Islet of Langerhans (tissue), 1 donor: Measurements from ENCODE around the gene TLE7.

ENCODE experiments used
- FAIRE-seq: peaks from one replicate; lab custom pipeline; 2011; peaks lifted over from hg19 to GRCh38; lab: Jason Lieb, UNC

TLE7 gene

DNA sequence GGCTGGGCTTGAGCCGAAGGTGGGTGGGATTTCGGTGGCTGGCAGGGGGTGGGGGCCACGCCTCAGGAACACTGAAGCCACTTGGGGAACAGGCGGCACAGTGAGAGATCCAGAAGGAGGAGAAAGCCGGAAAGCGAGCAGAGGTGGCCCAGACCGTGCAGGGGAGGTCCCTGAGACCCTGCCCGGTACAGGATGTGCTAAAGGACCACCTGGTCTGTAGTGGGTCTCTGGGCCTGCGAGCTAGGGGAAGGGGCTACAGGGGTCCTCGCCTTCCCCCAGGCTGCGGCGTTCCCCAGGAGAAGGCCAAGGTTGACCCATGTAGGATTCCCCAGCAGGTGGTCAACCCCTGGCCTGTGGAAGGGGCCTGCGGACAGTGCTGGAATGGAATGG is at the start of gene TLE7:
Gene TLE7 (minus strand): TSS at position 4 of the 390 bp plus-strand sequence. CDS start 8,730 bp downstream, outside the sequence.
- no peak for FAIRE-seq

DNA sequence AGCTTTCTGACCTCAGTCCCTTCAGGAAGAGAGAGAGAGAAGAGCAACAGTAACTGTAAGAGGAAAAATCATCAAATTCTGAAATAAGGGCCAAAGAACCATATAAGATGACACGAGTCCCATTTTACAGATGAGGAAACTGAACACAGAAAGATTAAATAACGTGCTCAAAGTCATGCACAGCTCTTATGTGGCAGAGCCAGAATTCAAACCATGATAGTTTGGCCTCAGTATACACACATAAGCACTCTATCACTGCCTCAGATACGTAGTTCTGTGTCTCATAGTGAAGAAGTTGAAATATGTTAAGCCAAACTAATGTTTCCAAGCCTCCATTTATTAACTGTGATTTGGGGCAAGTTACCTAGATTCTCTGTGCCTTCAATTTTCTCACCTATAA is 49.2 kb upstream of the TLE7 start:
- no peak for FAIRE-seq

DNA sequence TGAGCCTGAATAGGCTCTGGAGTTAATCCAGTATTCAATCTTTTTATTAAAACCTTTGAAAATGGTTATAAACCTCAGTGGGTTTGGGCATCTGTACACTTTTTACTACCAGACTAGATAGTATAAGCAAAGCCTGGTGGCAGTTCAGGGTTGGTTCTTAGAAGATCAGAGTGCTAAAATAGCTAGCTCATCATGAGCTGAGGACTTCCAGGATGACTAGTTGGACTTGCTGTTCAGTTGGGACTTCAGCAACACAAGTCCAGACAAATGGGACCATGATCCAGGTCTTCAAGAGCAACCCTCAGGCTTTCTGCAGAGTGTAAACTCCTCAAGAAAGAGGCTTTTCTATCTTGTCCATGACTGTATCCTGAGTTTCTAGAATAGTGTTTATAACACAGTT is 48.5 kb upstream of the TLE7 start:
- FAIRE-seq: no peak

DNA sequence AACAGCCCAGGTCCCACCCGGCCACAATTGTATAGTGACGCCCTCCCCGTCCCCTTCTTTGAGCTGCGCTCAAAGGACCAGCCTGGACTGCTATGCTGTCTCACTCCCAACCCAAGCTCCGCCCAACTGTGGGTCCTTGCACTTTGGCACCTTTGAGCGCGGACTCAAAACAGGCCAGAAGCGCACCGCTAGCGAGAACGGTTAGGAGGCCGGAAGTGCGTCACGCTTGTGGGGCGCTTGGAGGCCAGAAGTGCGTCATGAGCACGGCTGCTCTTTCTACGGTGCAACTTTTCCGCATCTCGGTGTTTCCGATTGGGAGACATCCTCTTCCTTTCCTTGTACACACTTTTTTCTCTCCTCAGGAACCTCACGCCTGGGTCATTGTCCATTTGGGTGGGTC is 47.3 kb upstream of the TLE7 start, which contains the start of gene ZNF19:
Gene ZNF19 (minus strand): TSS at position 203 of the 400 bp plus-strand sequence. CDS start 7,210 bp downstream, outside the sequence.
- FAIRE-seq: no peak

DNA sequence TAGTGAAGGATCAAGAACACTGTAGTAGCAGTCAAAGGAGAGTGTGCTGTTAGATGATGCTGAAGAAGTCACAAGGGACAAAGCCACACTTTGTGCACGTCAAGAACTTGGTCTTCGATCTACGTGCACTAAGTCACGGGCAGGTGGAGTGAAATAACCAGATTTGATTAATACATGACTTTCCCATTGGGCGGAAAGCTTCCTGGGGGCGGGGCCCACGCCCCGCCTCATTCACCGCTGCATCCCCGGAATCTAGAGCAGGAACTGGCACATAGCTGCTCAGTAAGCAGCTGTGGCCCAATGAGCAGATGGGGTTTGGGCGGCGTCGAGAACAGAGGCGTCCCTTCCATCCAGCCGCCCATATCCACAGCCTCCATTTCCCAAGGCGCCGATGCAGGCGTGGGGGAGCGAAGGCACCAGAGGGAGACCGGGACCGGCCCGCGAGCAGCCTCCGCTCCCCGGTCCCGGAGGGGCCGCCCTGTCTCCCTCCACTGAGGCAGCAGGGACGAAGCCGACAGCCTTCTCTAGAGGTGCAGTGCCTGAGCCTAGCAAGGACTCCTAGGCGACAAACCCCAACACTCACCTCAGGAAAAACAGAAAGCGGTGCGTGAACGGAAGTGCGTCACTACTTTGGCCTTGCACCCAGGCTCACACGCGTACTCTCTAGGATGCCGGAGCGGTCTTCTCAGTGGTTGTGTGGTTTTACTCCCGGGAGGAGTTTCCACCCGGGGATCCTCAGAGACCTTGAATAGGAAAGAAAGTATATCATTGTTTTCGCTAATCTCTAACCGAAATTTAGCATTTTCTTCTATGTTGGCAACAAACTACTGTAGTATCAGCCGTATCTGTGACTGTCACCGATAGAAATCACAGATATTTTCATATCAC is 42.4 kb upstream of the TLE7 start:
- FAIRE-seq: peak; percentile 95

DNA sequence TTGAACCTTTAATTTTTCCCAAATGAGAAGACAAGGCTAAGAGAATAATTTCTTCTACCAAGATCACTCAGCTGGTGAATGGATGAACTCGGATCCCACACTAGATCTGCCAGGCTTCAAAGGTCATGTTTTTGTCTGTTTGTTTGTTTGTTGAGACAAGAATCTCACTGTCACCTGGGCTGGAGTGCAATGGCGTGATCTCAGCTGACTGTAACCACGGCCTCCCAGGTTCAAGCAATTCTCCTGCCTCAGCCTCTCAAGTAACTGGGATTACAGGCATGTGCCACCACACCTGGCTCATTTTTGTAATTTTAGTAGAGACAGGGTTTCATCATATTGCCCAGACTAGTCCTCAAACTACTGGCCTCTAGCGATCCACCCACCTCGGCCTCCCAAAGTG is 40.7 kb upstream of the TLE7 start:
- FAIRE-seq: no peak

DNA sequence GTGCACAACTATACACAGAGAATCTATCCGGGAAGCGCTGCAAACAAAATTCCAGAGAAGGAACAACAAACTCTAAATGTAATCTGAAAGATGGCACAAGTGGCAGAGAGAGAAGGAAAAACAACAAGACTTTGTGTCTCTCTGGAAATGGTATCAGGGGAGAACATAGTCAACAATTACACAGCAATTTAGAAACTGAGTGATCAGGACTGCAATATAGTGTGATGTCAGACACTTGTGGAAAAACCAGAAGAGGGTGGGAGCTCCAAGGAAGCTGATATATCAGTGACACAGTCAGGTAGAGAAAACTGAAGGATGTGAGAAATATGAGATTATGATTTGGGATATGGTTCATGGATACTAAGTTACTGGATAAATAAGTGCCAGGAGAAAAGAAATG is 39.1 kb upstream of the TLE7 start:
- no peak for FAIRE-seq

DNA sequence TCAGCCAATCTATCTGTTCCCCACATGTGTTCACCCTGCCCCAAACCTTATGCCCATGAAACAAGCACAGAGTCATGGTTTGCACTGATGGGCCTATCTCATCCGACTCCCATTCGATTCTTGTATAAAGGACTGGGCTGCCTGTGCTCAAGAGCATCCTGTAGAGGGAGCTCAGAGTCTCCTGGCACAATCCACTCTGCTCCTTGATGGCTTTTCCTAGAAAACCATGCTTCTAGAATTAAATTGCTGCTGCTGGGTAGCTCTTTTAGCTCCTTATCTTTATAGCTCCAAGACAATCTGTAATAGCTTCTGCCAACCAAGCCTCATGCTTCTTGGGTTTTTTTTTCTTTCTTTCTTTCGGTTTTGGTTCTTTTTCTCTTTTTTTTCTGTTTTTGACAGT is 37.6 kb upstream of the TLE7 start:
- FAIRE-seq: no peak

DNA sequence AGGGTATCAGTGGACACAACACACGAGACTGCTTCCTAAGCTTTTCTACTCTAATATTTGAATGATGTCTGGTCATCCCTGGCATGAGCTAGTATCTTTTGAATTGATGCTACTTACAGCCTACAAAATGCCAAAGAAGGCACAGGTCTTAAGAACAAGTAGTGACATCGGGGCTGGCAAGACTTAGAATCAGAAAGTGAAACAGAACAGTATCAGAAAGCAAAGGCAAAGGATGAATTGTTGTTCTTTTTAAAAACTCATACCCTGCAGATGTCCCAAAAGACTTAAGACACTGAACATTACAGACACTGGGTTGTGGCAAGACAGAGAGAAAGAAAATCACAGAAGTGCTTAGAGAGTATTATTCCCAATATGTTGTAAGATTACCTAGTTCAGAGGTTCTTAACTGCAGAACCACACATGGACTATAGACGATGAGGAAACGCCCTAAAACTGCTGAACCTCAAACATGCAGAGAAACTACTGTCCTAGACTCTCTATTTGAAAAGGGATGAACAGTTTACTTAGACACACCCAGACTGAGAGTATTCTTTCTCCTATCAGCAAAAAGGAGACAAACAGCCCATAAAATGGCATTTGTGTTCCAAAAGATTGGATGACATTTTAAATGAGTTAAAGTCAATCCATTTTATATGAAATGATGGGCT is 34.7 kb upstream of the TLE7 start:
- FAIRE-seq: no peak

DNA sequence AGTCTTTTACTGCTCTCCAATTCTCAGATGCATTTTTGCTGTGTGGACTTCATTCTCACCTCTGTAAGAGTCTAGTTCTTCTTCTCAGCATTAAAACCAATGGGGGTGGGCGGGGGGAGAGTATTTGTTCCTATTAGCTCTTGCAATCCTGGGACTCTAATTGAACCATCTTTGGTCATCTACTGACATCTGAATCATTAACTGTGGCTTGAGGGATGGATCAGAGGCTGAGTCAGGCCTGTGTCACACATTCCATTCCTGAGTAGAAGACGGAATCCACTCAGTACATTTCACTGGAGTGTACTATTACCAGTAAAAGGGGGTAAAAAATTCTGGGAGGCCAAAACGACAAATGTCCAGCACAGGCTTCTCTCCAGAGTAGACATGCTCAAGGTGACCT is 33.0 kb upstream of the TLE7 start:
- FAIRE-seq: no peak

DNA sequence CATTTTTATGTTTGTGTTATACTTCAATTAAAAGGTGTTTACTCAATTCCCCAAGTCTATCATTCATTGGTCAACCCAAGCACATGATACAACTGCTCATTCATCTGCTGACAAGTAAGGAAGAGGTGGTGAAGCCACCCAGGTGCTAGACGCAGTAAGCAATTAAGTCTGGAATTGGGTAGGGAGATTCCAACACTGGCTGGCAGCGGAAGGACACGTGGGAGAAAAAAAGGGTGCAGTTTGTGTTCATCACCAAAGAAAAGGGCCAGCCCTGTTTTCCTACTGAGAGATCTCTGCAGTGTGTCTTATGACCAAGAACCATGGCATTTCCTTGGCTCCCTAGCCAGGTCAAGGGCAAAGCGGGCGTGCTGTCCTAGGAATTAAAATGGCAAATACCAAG is 32.0 kb upstream of the TLE7 start:
- no peak for FAIRE-seq

DNA sequence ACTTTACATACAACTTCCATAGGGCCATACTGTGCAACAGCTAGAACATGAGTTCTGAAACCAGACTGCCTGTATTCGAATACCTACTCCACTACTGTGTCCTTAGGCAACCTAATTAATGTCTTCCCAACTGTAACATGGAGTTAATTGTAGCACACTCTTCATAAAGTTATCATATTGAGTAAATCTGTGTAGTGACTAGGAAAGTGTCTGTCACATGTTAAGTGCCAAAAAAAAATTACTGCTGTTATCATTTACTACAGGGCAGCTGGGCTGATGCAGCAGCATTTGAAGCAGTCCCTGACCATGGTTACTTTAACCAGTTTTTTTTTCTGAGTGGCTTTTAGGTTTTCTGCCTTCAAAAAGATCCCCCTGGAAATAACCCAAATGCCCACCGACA is 31.1 kb upstream of the TLE7 start:
- FAIRE-seq: no peak

DNA sequence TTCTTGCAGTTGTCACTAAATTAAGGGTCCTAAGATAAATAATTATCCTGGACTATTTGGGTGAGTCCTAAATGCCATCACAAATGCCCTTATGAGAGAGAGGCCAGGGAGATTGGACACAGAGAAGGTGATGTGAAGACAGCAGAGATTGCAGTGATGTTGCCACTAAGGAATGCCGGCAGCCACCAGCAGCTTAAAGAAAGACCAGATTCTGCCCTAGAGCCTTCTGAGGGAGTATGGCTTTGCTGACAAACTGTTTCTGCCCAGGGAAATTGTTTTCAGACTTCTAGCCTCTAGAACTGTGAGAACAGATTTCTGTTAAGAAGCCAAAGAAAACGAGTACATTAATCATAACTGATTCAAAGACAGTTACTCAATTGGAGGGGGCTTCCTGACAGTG is 30.2 kb upstream of the TLE7 start:
- no peak for FAIRE-seq

DNA sequence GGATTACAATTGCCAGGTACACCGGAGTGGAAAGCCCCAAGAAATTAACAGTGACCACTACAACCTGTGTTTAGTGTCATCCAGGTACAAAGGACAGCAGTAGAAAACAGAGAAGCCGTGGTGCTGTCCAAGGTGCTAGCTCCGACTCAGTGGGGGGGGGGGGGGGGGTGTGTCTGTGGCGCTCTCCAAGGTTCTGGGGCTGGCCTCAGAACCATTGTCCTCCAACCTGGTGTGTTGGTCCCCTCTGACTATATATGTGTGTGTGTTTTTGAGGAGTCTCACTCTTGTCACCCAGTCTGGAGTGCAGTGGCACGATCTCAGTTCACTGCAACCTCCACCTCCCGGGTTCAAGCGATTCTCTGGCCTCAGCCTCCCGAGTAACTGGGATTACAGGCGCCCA is 26.0 kb upstream of the TLE7 start:
- no peak for FAIRE-seq

DNA sequence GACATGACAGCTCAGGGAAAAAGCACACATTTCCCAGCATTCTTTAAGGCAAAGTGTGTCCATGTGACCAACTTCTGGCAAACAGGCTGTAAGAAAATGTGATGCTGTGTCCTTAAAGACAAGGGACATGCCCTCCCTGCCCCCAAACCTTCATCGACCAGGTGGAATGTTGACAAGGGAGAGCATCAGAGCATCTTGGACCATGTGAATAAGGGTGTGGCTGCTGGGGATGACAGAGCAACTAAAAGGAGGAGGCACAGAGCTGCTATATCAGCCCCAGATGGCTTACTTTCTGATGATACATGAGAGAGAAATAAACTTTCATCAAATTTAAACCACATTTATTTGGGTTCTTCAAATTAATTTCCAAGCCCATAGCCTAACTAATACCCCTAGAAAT is 22.4 kb upstream of the TLE7 start:
- no peak for FAIRE-seq

DNA sequence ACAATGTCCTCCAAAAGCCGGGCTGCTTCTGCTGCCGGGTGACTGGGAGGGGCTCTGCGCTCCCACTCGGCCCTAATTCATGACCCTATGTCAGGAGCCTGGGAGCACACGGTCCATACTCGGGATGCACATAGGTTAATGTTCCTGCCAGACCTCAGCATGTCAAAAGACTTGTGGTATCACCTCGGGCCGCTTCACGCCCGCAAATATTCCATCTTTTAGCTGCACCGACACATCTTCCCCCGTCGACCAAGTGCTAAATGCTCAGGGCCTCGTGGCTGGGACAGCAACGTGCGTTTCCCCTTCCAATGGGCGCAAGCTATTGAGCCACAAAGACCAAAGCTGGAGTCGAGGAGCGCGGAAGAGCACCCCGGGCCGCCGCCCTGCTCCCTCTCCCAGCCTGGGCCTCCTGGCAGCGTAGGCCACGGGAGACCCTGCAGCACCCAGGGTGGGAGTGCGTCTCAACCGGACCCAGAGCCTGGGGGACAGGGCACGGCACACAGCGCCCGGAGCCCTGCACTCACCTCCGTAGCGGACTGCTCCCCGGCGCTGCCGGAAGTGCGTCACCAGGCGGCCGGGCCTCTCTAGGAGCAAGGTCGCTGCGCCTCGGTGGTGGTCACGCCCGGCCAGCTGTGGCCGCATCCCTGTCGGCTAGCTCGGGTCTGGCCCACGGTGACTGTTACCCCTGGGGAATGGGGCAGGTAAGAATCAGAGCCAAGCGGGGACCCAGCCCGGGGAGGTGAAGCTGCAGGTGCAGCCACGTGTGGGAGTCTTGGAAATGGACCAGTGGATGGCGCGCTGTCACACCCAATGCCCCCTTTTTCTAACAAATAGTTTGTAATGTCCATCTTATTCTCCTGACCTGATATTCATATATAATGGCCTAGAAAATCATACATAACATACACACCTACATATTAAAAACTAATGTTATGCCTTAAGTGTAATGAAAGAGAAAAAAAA is 20.1 kb upstream of the TLE7 start, which contains the start of gene ZNF23:
Gene ZNF23 (minus strand): TSS at position 562 of the 963 bp plus-strand sequence. CDS start 5,451 bp downstream, outside the sequence.
- no peak for FAIRE-seq

DNA sequence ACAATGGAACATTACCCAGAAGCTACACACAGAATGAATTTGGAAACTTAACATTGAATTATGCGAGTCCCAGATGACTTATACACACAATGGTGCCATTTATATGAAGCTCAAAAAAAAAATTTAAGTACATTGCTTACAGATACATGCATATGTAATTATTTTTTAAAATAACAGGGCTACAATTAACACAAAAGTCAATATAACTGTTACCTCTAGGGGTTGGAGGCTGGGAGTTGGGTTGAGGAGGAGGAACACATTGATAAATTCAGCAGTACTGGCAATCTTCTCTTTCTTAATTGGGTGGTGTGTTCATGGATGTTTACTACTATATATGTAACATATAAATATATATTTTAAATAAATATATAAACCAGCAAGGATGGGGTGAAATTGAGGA is 19.1 kb upstream of the TLE7 start:
- FAIRE-seq: no peak

DNA sequence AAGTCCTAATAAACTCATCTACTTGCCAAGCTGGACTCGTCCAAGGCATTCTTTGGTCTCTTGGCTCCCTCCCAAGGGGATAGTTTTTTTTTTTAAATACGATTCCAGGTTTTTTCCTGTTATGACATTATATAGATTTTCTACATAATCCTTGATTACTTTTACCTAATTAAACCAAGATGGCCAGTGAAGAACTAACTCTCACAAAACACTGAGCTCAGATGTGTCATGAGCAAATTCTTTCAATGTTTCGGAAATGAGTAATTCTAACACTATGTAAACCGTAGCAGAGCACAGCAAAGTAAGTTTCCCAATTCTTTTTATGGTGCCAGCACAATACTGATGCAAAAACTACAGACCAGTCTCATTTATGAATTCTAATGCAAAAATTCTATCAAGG is 18.4 kb upstream of the TLE7 start:
- no peak for FAIRE-seq

DNA sequence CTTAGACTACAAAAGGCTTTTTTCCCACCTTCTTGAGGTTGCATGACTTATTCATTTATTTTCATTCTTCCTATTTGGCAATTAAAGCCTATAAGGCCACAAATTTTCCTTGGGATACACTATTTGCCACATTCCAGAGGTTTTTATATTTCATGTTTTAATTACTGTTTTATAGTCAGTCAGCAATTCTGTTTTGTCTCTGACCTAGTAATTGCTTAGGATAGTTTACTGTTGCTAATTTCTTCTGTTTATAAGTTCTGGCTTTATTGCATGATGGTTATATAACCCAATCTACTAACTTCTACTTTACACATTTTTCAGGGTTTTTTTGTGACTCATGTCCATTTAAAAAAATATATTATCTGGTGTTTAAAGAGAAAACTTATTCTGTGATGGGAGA is 17.7 kb upstream of the TLE7 start:
- no peak for FAIRE-seq

DNA sequence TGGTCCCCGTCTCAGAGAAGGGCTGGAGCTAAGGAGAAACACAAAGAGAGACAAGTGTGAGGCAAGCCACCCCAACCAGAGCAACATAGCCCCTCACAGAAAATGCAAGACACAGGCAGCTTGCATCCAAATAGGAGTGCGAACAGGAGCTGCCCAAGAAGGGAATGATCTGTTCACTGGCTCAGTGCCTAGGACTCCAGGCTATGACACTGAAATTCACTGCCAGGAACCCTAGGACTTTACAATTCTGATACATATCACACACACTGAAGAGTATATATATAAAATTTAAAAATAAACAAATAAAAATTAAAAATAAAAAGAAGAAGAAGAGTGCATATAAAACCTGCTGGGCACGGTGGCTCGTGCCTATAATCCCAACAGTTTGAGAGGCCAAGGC is 14.9 kb upstream of the TLE7 start:
- no peak for FAIRE-seq

DNA sequence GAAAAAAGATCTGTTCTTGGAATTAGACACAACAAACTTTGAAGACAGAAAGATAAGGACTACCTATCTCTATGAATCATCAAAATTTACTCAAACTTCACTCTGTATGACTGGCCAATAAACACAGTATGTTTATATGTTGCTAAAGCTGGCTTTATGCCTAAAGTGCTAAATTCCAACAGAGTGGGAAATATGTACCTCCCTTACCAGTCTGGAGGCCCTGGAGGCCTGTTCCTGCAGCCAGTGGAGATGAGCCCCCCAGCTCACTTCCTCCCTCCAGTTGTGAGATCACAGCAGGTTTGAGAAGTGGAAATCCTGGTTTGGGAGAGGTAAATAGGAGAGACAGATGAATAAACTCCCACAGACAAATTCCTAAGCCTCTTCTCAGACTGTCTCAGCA is 11.2 kb upstream of the TLE7 start:
- FAIRE-seq: no peak

DNA sequence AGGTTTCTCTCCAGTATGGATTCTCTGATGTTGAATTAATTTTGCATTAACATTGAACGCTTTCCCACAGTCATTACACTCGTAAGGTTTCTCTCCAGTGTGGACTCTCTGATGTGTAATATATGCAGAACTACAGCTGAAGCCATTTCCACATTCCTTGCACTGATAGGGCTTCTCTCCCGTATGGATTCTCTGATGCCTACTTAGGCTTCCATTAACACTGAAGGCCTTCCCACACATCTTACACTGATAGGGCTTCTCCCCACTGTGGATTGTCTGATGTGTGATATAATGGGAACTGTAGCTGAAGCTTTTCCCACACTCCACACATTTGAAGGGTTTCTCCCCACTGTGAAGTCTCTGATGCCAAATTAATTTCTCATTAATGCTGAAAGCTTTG is 7.2 kb upstream of the TLE7 start:
- FAIRE-seq: no peak
